Astrocyte of the cerebellum (primary cell): Measurements from ENCODE around the gene OR1E2.
"Not testable (repeated sequence)": the region's sequence is repeated elsewhere in the genome, so short reads cannot be mapped to it uniquely, and the experiment has no call there.

ENCODE experiments used
- DNase-seq: peaks from one replicate; pipeline ENCODE4 v3.0.0-alpha.2; 2011; ENCODE audit warnings: low read depth
- H3K4me3 ChIP-seq: 2 replicates; pipeline ENCODE4 v1.5.1; 2011; ENCODE audit warnings: mild to moderate bottlenecking, low read depth, low read length, moderate library complexity
- in situ Hi-C: cut with HindIII; loops from 2 replicates; pipeline ENCODE4 v1.10.0; 2017; ENCODE audit warnings: low sequenced_read_pairs
- TF ChIP-seq, protein P1 (sequence below): IDR thresholded peaks from 2 replicates; pipeline ENCODE4 v1.5.1; 2012; ENCODE audit warnings: low read length, low read depth, moderate library complexity, mild to moderate bottlenecking; ENCODE audit errors: missing control alignments

Gene OR1E2

DNA sequence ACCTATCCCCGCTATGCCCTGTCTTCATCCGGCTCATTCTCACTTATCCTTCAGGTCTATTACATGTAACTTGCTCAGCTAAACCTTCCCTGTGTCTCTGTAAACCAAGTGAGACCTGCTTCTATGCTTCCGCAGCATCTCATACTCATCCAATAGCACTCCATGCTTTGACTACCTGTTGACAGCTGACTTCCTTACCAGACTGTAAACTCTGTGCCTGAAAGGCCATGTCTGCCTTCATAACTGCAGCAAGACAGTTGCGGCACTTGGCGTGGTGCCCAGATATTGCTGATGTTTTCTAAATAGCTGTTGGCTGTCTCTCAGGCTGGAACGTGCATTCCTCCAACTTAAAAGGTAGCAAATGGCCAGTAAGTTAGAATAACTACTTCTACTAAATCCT is 33.6 kb downstream of the OR1E2 start:
- TF ChIP-seq, protein P1, sequence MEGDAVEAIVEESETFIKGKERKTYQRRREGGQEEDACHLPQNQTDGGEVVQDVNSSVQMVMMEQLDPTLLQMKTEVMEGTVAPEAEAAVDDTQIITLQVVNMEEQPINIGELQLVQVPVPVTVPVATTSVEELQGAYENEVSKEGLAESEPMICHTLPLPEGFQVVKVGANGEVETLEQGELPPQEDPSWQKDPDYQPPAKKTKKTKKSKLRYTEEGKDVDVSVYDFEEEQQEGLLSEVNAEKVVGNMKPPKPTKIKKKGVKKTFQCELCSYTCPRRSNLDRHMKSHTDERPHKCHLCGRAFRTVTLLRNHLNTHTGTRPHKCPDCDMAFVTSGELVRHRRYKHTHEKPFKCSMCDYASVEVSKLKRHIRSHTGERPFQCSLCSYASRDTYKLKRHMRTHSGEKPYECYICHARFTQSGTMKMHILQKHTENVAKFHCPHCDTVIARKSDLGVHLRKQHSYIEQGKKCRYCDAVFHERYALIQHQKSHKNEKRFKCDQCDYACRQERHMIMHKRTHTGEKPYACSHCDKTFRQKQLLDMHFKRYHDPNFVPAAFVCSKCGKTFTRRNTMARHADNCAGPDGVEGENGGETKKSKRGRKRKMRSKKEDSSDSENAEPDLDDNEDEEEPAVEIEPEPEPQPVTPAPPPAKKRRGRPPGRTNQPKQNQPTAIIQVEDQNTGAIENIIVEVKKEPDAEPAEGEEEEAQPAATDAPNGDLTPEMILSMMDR = no peak
- no peak for DNase-seq
- in situ Hi-C loops = no loop called here
- H3K4me3 ChIP-seq = no peak overlapping the region

DNA sequence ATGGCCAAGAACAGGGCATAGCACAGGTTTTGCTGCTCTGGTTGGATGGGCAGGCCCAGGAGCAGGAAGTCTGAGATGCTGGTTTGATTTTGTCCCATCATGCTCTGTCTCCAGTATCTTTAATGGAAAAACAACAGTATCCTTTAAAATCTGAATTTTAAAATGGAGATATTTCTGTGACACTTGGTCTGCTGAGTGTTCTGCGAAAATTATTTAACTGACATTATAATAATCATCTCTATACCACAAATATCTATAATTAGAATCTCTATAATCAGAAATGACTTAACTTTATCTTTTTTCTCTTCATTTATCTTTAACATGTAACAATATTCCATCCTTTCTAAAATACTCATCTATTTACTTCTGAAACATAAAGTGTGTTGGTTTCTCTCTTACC is 35.3 kb downstream of the OR1E2 start, which contains the start of gene OR1E1:
Gene OR1E1, minus strand, starts transcription at position 101 of the 400 bp plus-strand sequence. Its CDS starts 0 bp downstream, at position 101.
- H3K4me3 ChIP-seq = no peak within 1 kb of the TSS
- TF ChIP-seq, protein P1 = no peak
- in situ Hi-C loops = no loop called here
- no peak for DNase-seq

DNA sequence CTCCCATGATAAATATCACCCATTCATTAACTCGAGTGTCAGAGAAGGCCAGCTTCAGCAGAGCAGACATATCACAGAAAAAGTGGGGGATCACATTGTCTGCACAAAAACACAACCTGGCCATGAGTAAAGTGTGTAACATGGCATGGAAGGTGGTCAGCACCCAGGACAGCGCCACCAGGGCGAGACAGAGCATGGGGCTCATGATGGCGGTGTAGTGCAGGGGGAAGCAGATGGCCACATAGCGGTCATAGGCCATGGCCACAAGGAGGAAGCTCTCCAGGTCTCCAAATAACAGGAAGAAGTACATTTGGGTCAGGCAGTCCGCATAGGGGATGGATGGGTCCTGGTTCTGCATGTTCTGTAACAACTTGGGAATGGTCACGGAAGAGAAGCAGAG is 35.8 kb downstream of the OR1E2 start:
- in situ Hi-C loops, H3K4me3 ChIP-seq, DNase-seq: not testable (repeated sequence)

DNA sequence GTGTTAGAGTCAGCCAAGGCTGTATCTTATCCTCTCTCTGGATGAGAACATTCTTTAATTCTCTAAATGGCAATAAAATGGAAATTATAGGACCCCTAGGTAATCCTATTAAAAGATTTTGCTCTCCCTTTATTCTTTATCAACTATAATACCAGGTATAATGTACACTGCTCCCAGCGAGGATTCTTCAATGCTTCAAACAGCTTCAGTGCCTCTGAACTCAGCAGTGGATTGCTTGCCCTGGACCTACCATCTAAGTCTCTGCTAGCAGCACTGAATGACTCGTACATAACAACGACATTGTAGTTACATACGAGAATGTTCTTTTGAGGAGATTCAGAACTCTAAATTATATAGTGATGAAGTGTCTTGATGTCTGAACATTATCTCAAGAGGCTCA is 43.9 kb downstream of the OR1E2 start:
- in situ Hi-C loops = no loop called here
- TF ChIP-seq, protein P1 = no peak
- no peak for DNase-seq
- H3K4me3 ChIP-seq = no peak overlapping the region

DNA sequence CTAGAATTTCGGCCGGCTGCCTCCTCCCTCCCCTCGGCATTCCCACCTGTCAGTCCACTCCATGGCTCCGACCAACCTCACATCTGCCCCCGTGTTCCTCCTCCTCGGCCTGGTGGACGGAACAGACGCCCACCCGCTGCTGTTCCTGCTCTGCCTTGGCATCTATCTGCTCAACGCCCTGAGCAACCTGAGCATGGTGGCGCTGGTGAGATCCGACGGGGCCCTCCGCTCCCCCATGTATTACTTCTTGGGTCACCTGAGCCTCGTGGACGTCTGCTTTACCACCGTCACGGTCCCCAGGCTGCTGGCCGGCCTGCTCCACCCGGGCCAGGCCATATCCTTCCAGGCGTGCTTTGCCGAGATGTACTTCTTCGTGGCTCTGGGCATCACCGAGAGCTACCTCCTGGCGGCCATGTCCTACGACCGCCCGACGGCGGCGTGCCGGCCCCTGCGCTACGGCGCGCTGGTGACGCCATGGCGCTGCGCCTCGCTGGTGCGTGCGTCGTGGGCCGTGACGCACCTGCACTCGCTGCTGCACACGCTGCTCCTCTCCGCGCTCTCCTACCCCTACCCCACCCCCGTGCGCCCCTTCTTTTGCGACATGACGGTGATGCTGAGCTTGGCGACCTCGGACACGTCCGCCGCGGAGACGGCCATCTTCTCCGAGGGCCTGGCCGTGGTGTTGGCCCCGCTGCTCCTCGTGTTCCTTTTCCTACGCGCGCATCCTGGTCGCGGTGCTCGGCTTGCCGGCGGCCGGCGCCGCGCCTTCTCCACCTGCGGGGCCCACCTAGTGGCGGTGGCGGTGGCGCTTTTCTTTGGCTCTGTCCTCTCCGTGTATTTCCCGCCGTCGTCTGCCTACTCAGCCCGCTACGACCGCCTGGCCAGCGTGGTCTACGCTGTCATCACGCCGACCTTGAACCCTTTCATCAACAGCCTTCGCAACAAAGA is 47.5 kb downstream of the OR1E2 start, which contains the start of gene OR3A2:
Gene OR3A2, minus strand, starts transcription at position 440 of the 948 bp plus-strand sequence.
- DNase-seq = no peak
- H3K4me3 ChIP-seq = no peak within 1 kb of the TSS
- in situ Hi-C loops = no loop called here
- TF ChIP-seq, protein P1 = no peak
